TTC549 (cell line): ENCODE measurements around the gene PGM5.
"Not testable (repeated sequence)": the region's sequence is repeated elsewhere in the genome, so short reads cannot be mapped to it uniquely, and the experiment has no call there.

Source experiments
- FAIRE-seq: peaks from 2 replicates; lab custom pipeline; 2012; peaks lifted over from hg19 to GRCh38; lab: Jason Lieb, UNC

Gene PGM5

DNA sequence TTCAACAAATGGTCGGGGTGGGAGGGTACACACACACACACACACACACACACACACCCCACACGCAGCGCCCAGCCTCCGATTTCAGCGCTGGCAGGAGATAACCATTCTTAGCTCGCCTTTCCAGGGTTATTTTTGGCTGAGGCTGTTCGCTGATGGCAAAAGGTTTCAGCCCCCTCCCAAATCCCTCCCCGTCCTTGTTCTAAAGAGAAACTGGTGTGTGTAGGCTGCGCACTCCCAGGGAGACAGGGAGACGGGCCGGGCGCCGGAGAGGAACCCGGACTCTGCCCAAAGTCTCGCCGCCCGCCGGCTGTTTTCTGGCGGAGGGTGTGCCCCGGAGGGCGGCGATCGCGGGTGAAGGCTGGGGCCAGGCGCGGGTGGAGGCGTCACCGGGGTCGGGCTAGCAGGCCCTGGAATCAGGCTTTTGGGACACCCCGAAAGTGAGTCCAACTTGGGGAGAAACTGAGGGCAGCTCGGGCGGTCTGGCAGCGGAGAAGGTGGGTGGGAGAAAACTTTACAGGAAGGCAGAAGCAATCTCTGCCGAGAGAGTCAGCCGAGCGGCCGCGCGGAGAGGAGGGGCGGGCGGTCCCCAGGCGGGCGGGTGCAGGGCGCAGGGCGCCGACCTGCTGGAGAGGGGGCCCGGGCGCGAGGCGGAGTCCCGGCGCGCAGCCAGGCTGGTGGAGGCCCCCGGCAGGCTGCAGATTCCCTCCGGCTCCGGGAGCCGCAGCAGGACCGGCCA, at the start of gene PGM5:
Gene PGM5, plus strand, starts transcription at position 232 of the 739 bp plus-strand sequence. CDS start 517 bp downstream, outside the sequence.
- FAIRE-seq, result not testable (repeated sequence)

DNA sequence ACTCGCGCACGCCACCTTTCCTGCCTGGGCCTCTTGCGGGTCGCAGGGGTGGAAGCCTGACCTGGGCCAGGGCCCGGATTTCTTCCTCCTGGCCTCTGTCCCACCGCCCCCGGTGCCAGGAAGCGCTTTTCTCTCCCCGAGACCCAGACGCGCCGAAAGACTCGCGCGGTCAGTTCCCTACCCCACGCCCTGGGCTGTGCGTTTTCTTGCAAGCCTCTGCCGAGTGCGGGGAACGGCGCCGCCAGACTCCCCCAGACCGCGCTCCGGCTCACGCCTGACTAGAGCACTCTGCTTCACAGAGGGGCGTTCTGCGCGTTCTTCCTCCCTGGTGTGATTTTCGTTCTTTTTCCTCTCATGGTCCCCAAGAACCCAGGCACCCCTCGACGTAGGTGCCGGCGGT, 49.3 kb upstream of the PGM5 start:
- FAIRE-seq, result not testable (repeated sequence)

DNA sequence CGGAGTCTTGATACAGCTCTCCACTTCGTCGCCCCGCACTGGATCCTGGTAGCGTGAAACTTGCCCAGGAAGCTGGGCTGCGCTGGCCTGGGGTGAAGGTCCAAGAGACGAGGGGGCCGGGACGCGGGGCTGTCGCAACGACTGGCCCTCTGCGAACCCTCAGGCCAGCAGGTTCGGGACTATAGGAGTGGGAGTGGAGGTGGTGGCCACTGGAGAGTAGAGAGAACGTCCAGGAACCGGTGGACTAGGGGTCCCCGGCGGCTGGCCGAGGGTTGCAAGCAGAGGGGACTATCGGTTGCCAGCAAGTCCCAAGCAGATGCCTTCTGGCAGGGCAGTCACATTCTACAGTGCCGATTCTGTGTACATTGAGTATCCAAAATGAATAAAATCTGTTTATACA, 48.8 kb upstream of the PGM5 start:
- FAIRE-seq, result not testable (repeated sequence)

DNA sequence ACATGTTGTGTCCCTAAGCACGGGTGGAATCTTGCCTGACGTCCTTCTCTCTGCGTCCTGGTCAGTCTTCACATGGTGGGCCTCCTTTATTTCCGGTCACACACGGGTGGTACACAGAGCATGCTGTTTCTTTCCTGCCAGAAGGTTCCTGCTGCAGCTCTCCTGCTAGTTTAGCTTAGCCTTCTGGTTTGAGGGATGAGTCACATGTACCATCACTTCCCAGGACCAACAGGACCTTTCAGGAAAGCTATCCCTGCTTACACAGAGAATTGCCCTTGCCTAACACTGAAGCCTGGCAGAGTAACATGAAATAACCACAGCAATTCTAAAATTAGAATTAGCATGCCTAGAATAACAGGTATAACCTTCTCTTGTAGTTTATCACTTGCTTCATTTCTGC, 45.2 kb upstream of the PGM5 start:
- FAIRE-seq, result not testable (repeated sequence)

- FAIRE-seq, result not testable (repeated sequence)
Observed at GRCh38 chr9:68318209-68318608, 38.2 kb upstream of the PGM5 start.

DNA sequence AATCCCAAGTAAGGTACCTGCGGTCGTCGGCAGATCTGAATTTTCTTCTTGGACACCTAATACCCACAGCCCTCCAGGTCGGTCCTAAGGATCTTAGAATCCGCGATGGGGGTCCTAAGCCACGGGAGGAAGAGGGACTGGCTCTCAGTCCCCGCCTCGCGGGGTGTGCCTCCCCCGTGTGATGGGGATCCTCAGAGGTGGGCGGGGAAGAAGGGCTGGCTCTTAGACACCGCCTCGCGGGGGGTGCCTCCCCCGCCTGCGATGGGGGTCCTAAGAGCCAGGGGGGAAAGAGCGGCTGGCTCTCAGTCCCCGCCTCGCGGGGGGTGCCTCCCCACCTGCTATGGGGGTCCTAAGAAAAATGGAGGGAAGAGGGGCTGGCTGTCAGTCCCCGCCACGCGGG, 32.7 kb upstream of the PGM5 start:
- FAIRE-seq, result not testable (repeated sequence)

- FAIRE-seq, result not testable (repeated sequence)
Observed at GRCh38 chr9:68324518-68324917, 31.9 kb upstream of the PGM5 start.

GRCh38 chr9:68329106-68329505, 27.3 kb upstream of the PGM5 start:
- FAIRE-seq, result not testable (repeated sequence)

- not testable (repeated sequence) for FAIRE-seq
Observed at GRCh38 chr9:68330531-68331173, 25.8 kb upstream of the PGM5 start.

DNA sequence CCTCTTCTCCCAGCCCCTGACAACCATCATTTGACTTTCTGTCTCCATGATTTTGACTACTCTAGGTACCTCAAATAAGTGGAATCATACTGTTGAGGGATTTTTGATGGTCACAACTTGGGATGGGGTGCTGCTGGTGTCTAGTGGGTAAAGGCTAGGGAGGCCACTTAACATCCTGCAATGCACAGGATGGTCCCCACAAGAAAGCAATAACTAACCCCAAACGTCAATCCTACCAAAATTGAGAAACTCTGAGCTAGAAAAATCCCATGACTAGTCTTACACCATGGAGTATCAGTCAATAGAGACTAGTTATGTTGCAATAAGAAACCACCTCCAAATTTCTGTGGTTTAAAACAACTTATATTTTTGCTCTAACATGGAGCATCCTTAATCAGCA, 24.3 kb upstream of the PGM5 start:
- not testable (repeated sequence) for FAIRE-seq

- FAIRE-seq, result not testable (repeated sequence)
Observed at GRCh38 chr9:68335935-68336334, 20.5 kb upstream of the PGM5 start.

DNA sequence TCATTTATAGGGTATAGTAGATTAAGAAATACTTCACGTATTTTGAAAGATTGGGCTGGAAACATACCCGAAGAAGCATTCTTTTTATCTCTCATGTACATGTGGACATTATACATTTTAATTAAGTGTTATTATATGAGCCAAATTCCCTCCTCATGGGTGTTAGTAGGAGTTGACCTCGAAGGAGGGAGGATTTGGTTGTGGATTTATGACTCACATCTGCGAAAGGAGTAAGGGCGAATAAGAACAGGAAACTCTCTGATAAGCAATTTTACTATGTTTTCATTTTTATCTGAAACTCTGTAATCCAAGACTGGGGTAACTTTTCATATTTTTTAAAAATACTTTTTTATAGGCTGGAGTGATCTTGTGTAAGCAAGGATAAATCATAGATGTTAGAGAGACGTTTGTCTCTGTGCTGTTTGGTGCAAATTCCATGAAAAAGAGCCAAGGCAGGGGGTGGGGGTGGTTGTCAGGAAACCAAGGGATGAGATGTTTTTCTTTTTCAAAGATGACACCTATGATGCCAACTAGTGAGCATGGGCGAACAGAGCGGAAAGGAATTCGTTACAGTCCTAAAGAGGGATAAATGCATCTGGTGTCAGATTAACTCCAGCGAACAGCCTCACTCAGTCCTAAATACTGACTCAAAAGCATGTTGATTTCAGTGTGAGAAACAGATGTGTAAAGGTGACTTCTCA, 19.6 kb upstream of the PGM5 start:
- FAIRE-seq, result not testable (repeated sequence)

DNA sequence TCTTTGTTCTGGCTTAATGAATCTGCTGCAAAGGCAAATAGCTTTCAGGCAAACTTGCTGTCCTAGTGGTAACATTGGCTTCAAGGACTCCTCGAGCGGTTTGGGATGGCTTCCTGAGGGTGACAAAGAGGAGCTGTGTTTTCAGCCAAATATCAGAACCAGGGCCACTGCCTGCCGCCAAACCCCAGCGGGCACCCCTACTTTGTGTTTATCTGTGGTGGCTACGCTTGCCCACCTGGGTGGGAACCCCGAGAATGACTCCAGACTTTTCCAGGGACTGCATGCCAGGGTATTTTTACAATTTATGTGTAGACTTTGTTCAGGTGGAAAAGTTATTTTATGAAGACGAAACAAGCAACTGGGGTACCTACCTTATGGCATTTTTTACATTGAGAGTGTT, 18.4 kb upstream of the PGM5 start:
- not testable (repeated sequence) for FAIRE-seq

- not testable (repeated sequence) for FAIRE-seq
Observed at GRCh38 chr9:68342265-68343025, 14.0 kb upstream of the PGM5 start.

- not testable (repeated sequence) for FAIRE-seq
Observed at GRCh38 chr9:68343242-68343641, 13.2 kb upstream of the PGM5 start.

DNA sequence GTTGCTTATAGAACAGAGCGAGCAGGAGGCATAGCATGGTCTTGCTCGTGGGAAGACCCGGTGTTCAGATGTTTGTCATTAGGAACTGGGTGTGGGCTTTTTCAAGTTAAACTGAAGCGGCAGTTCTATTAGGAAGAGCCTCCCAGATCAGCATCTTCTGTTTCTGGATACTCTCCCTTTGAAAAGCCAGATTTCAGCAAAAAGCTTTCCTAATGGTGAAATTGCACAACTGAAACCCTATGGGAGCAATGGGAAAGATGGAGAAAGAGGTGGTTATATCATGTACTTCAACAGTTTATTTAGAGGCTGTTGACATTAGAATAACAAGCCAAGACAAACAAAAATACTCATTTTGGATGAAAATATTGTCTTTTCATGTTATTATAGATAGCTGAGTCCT, 12.4 kb upstream of the PGM5 start:
- not testable (repeated sequence) for FAIRE-seq

- FAIRE-seq, result not testable (repeated sequence)
Observed at GRCh38 chr9:68351689-68352088, 4.7 kb upstream of the PGM5 start.

DNA sequence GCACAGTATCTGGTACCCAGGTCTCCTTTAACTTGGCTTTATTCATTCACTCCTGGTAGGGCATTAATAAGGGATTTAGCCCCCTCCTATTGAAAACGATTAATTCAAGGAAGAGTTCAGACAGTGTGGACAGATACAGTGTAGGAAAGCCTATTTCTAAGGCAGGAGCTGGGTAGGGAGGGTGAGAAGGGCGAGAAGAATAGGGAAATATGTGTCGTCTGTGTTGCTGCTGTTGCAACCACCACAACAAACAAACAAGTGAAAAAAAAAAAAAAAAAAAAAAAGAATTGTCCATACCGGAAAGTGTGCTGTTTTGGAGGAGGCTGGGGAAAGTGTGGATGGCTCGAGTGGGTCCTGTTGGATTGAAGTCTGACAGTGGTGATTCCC, 425 bp upstream of the PGM5 start:
- FAIRE-seq, result not testable (repeated sequence)

DNA sequence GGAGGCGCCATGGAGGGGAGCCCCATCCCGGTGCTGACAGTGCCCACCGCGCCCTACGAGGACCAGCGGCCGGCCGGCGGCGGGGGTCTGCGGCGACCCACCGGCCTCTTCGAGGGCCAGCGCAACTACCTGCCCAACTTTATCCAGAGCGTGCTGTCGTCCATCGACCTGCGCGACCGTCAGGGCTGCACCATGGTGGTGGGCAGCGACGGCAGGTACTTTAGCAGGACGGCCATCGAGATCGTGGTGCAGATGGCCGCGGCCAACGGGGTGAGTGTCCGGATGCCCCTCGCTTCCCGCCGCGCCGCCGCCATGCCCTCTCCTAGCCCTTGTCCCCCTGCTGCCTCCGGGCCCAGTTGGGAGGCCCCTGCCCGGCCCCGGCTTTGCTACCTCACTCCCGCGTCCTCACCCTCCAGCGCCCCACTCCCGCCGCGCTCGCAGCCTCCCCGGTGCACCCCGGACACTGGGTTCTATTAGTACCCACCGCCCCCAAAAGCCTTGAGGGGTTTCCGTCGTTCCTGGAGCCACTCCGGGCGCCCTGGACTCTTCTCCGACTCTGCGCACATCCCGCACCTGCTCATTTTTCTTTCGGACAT, 806 bp downstream of the PGM5 start:
- FAIRE-seq, result not testable (repeated sequence)

DNA sequence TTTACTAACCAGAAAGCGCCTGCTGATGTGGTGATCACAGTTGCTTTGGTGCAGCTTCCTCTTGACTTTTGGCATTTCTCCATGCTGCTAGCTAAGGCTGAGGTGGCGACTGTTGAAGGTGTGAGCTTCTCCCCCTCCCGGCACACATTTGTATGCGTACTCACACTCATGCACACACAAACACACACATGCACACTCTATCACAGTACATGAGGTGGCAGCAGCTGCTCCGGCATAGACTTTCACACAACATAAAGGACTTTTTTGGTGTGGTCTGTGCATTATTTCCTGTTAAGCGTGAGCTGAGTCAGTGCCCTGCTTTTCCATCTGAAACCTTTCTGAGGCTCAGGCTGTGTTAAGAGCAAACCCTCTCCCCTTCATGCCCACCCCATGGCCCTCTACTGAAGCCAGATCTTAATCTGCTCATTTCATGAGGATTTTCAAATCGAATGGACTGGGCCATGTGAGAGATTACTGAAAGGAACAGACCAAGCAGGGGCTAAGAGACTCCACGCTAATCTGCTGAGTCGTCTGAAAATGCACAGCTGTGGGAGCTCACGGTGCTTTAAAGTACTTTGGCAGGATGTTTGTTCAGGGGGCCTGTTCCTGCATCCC, 10.6 kb downstream of the PGM5 start:
- not testable (repeated sequence) for FAIRE-seq

GRCh38 chr9:68375789-68376188, 19.4 kb downstream of the PGM5 start:
- FAIRE-seq, result not testable (repeated sequence)
